ENCODE measurements around the gene STK33. TPM values are rescaled to one million over a fixed set of nuclear protein-coding genes. Genes with fewer than 3 reads are reported as not detected.

STK33 gene
- polyA plus RNA-seq, 1 donor from 2014 or later, result 13.9 TPM

DNA sequence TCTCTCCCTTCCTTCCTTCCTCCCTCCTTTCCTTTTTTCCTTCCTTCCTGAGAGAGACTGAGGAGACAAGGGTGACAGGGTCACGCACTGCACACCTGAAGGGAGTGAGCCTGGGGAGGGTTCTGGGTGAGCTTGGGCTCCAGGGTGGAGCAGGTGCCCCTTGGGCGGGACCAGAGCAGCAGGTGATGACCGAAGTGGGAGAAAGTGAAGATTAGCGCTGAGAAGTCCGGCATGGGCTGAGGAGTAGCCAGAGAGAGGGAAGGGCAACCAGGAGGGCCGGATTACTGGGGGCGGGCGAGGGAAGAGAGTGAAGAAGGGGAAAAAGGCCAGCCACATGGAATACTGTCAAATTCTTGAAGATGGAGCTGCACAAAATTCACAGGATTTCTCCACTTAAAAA is 231.1 kb downstream of the STK33 start:
- no peak overlapping the region for H2AFZ ChIP-seq (ENCODE audit: low read depth, low read length)
- no peaks in the 10 kb centered on the region for H3K27me3 ChIP-seq (ENCODE audit: insufficient read depth, low read depth, low read length)
- no peak for TF ChIP-seq MXI1 (conservative IDR thresholded peaks at IDR 0.05; ENCODE audit: poor library complexity, severe bottlenecking)
- no peak for TF ChIP-seq SMC3 (conservative IDR thresholded peaks at IDR 0.05; ENCODE audit: poor library complexity)
- TF ChIP-seq TAF1 (IDR thresholded peaks at IDR 0.05; ENCODE audit: low read depth), result no peak
- TF ChIP-seq, protein P1, sequence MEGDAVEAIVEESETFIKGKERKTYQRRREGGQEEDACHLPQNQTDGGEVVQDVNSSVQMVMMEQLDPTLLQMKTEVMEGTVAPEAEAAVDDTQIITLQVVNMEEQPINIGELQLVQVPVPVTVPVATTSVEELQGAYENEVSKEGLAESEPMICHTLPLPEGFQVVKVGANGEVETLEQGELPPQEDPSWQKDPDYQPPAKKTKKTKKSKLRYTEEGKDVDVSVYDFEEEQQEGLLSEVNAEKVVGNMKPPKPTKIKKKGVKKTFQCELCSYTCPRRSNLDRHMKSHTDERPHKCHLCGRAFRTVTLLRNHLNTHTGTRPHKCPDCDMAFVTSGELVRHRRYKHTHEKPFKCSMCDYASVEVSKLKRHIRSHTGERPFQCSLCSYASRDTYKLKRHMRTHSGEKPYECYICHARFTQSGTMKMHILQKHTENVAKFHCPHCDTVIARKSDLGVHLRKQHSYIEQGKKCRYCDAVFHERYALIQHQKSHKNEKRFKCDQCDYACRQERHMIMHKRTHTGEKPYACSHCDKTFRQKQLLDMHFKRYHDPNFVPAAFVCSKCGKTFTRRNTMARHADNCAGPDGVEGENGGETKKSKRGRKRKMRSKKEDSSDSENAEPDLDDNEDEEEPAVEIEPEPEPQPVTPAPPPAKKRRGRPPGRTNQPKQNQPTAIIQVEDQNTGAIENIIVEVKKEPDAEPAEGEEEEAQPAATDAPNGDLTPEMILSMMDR (IDR thresholded peaks at IDR 0.05; ENCODE audit: poor library complexity, severe bottlenecking), result no peak
- TF ChIP-seq POLR2AphosphoS5 (IDR thresholded peaks at IDR 0.05), result no peak
- no peak for TF ChIP-seq EZH2 (IDR thresholded peaks at IDR 0.05; ENCODE audit: borderline replicate concordance, insufficient read depth, low read length, poor library complexity, severe bottlenecking)
- no peak for TF ChIP-seq RAD21 (conservative IDR thresholded peaks at IDR 0.05)
- TF ChIP-seq, protein P2, sequence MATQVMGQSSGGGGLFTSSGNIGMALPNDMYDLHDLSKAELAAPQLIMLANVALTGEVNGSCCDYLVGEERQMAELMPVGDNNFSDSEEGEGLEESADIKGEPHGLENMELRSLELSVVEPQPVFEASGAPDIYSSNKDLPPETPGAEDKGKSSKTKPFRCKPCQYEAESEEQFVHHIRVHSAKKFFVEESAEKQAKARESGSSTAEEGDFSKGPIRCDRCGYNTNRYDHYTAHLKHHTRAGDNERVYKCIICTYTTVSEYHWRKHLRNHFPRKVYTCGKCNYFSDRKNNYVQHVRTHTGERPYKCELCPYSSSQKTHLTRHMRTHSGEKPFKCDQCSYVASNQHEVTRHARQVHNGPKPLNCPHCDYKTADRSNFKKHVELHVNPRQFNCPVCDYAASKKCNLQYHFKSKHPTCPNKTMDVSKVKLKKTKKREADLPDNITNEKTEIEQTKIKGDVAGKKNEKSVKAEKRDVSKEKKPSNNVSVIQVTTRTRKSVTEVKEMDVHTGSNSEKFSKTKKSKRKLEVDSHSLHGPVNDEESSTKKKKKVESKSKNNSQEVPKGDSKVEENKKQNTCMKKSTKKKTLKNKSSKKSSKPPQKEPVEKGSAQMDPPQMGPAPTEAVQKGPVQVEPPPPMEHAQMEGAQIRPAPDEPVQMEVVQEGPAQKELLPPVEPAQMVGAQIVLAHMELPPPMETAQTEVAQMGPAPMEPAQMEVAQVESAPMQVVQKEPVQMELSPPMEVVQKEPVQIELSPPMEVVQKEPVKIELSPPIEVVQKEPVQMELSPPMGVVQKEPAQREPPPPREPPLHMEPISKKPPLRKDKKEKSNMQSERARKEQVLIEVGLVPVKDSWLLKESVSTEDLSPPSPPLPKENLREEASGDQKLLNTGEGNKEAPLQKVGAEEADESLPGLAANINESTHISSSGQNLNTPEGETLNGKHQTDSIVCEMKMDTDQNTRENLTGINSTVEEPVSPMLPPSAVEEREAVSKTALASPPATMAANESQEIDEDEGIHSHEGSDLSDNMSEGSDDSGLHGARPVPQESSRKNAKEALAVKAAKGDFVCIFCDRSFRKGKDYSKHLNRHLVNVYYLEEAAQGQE (IDR thresholded peaks at IDR 0.05; ENCODE audit: borderline replicate concordance), result no peak
- TF ChIP-seq EP300 (conservative IDR thresholded peaks at IDR 0.05; ENCODE audit: poor library complexity, severe bottlenecking), result no peak
- H4K20me1 ChIP-seq (ENCODE audit: insufficient read depth), result no peaks in the 10 kb centered on the region
- no peak overlapping the region for H3K9ac ChIP-seq (ENCODE audit: low read length)
- H3K4me2 ChIP-seq (ENCODE audit: low read length), result no peak overlapping the region
- H3K9me2 ChIP-seq (ENCODE audit: insufficient read depth, low read length), result no peaks in the 10 kb centered on the region
- H3F3A ChIP-seq (ENCODE audit: insufficient read depth, low read length, poor library complexity, severe bottlenecking), result no peaks in the 10 kb centered on the region
- H3K79me2 ChIP-seq (replicated peaks; ENCODE audit: insufficient read depth, low read length), result no peaks in the 10 kb centered on the region
- H3K9me3 ChIP-seq (ENCODE audit: low read length), result no peaks in the 10 kb centered on the region
- no peak overlapping the region for H3K27ac ChIP-seq (ENCODE audit: low read length)
- H3K4me3 ChIP-seq (ENCODE audit: low read length), result no peak overlapping the region
- H3K36me3 ChIP-seq (ENCODE audit: insufficient read depth, low read length), result no peaks in the 10 kb centered on the region

DNA sequence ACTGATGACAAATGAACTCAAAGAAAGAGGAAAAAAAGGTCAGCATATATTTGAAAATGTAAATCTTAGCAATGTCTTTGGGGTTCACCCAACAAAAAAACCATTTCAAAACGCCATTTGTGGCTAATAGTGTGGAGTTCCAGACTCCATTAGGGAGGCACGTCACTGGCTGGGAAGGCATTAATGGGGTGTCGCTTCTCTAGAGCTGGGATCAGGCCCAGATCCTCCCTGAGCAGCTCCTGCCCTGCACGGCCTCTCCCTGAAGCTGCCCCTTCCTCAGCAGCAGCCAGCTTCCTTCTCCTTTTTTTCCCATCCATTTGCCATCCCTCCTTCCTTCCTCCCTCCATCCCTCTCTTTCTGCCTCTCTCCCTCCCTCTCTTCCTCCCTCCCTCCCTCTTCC is 231.5 kb downstream of the STK33 start:
- H3K27ac ChIP-seq (ENCODE audit: low read length), result no peak overlapping the region
- H3K36me3 ChIP-seq (ENCODE audit: insufficient read depth, low read length), result no peaks in the 10 kb centered on the region
- no peaks in the 10 kb centered on the region for H3K9me2 ChIP-seq (ENCODE audit: insufficient read depth, low read length)
- H2AFZ ChIP-seq (ENCODE audit: low read depth, low read length), result no peak overlapping the region
- TF ChIP-seq RAD21 (conservative IDR thresholded peaks at IDR 0.05), result no peak
- TF ChIP-seq TAF1 (IDR thresholded peaks at IDR 0.05; ENCODE audit: low read depth), result no peak
- no peak for TF ChIP-seq EP300 (conservative IDR thresholded peaks at IDR 0.05; ENCODE audit: poor library complexity, severe bottlenecking)
- TF ChIP-seq, protein P2 (IDR thresholded peaks at IDR 0.05; ENCODE audit: borderline replicate concordance), result no peak
- no peak for TF ChIP-seq EZH2 (IDR thresholded peaks at IDR 0.05; ENCODE audit: borderline replicate concordance, insufficient read depth, low read length, poor library complexity, severe bottlenecking)
- TF ChIP-seq, protein P1 (IDR thresholded peaks at IDR 0.05; ENCODE audit: poor library complexity, severe bottlenecking), result no peak
- no peak for TF ChIP-seq SMC3 (conservative IDR thresholded peaks at IDR 0.05; ENCODE audit: poor library complexity)
- no peak for TF ChIP-seq POLR2AphosphoS5 (IDR thresholded peaks at IDR 0.05)
- TF ChIP-seq MXI1 (conservative IDR thresholded peaks at IDR 0.05; ENCODE audit: poor library complexity, severe bottlenecking), result no peak
- no peaks in the 10 kb centered on the region for H4K20me1 ChIP-seq (ENCODE audit: insufficient read depth)
- no peaks in the 10 kb centered on the region for H3F3A ChIP-seq (ENCODE audit: insufficient read depth, low read length, poor library complexity, severe bottlenecking)
- H3K4me3 ChIP-seq (ENCODE audit: low read length), result no peak overlapping the region
- no peak overlapping the region for H3K4me2 ChIP-seq (ENCODE audit: low read length)
- no peaks in the 10 kb centered on the region for H3K79me2 ChIP-seq (replicated peaks; ENCODE audit: insufficient read depth, low read length)
- no peaks in the 10 kb centered on the region for H3K9me3 ChIP-seq (ENCODE audit: low read length)
- H3K9ac ChIP-seq (ENCODE audit: low read length), result no peak overlapping the region
- H3K27me3 ChIP-seq (ENCODE audit: insufficient read depth, low read depth, low read length), result no peaks in the 10 kb centered on the region

Measured in neural cell (in vitro differentiated cells).